ENCODE data around the gene MTAP.

The MTAP gene

DNA sequence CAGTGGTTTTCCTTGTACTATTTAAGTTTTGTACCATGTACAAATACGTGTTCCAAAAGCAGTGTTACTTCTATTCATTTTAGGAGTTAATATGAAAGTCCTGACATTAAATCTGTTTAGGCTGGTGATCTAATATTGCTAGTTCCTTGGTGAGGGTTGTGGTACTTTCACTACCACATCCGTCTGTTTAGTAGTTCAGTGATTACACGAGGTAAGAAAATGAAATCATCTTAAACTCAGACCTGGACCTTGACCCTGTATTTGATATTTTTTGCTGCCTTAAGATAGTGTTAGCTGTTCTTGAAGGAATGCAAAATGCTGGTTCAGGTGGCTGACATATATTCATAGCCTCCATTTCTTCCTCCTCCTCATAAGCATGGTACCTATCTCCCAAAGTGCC is 50.3 kb downstream of the MTAP start:
- no peak for DNase-seq (ENCODE audit: low read depth)

DNA sequence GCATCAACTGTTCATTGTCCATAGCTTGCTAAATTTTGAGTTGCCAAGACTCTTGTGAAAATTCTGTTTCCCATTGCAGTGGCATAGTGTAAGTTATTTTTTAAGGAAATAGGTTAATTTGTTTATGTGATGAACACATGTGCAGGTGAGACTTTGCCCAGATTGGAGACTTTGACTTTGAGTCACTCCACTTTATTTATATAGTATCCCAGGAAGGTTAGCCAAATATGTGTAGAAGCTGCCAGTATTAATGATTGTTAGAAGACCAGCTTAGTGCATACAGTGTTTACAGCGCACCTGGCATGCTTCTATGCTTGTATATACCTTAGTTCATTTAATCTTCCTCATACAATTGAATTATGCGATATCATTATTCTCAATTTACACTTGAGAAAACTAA is 51.0 kb downstream of the MTAP start:
- DNase-seq (ENCODE audit: low read depth) = no peak

DNA sequence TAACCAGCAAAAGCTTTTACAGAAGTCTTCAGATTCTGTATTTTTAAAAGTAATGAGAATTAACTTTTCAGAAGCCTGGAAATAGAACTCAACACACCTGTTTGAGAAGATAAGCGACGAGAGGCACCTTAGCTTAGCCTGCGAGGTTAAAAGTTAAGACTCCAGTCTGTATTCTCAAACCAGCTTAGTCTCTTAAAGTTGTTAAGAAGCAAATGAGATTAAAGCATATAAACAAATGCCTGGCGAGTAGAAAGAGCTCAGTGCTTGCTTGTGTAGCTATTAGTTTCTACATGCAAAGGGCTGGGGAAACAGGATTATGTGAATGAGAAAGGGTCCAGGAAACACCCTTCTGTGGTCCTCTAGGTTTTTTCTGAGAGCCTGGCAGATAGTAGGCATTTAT is 51.7 kb downstream of the MTAP start:
- no peak for DNase-seq (ENCODE audit: low read depth)

DNA sequence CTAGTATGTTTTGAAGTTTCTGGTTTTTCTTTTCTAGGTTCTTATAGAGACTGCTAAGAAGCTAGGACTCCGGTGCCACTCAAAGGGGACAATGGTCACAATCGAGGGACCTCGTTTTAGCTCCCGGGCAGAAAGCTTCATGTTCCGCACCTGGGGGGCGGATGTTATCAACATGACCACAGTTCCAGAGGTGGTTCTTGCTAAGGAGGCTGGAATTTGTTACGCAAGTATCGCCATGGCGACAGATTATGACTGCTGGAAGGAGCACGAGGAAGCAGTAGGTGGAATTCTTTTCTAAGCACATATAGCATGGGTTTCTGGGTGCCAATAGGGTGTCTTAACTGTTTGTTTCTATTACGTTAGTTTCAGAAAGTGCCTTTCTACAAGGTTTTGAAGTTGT is 52.2 kb downstream of the MTAP start:
- no peak for DNase-seq (ENCODE audit: low read depth)

DNA sequence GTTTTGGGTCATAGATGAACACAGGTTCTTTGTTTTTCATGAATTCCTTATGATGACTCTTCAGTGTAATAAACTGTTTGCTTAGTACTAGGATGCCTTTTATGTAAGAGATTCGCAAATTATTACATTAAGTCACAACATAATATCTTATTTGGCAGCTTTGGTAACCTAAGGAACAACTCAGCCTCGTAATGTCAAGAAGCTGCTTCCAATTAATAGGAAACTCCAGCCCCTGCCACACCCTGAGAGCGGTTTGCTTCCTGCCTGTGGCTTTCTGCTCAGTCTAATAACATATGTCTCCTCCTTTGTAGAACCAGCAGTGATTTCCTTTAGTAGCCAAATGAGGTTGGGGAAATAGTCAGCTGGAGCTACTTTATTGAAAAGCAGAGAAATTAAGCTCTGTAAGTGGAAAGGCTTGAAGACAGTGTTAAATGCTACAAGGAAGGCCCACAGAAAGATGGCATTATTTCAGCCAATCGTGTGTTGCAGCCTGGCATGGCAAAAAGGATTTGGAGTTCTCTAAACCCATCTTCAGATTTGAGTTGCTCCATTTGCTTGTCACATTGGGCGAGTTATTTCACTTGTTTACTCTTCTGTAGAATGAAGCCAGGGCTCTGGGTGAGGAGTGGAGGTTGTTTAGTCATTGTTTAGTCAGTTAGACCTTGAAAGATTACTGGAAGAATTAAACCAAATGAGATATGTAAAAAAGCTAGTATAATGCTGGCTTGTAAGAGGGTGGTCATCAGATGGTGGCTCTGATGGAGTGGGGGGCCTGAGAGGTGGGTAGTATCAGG is 54.1 kb downstream of the MTAP start:
- no peak for DNase-seq (ENCODE audit: low read depth)

DNA sequence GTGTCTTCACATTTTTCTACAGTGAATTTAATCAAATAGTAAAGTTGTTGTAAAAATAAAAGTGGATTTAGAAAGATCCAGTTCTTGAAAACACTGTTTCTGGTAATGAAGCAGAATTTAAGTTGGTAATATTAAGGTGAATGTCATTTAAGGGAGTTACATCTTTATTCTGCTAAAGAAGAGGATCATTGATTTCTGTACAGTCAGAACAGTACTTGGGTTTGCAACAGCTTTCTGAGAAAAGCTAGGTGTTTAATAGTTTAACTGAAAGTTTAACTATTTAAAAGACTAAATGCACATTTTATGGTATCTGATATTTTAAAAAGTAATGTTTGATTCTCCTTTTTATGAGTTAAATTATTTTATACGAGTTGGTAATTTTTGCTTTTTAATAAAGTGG is 60.4 kb downstream of the MTAP start:
- DNase-seq (ENCODE audit: low read depth) = no peak

DNA sequence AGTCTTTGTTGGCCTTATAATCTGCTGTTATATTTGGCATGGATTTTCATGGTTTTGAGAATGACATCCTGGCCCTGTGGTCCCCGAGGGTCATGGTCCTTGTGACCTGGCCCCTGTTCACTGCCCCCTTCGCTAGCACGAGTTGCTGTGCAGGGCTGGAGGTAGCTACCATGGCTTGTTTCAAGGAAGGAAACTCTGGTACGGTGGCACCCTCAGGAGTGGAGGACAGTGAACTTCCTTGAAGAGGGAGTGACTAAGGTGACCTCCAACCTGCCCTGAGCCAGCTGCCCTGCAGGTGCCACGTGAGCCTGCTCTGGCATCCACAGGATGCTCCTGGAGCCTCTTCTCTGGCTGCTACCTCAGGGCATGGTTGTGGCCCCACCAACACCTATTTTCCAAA is 62.1 kb downstream of the MTAP start:
- DNase-seq (ENCODE audit: low read depth) = no peak

DNA sequence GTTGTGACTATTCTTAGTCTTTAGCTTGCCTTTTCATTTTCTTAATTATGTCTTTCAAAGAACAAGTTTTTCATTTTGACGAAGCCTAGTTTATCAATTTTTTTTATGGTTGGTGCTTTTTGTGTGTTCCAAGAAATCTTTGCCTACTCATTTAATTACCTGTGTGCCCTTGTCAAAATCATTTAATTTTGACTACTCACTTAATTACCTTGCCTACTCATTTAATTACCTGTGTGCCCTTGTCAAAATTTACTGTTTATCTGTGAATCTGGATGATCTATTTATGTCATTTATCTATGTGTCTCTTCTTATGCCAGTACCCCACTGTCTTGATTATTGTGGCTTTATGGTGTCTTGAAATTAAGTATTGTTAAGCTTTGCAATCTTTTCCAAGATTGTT is 63.9 kb downstream of the MTAP start:
- no peak for DNase-seq (ENCODE audit: low read depth)

DNA sequence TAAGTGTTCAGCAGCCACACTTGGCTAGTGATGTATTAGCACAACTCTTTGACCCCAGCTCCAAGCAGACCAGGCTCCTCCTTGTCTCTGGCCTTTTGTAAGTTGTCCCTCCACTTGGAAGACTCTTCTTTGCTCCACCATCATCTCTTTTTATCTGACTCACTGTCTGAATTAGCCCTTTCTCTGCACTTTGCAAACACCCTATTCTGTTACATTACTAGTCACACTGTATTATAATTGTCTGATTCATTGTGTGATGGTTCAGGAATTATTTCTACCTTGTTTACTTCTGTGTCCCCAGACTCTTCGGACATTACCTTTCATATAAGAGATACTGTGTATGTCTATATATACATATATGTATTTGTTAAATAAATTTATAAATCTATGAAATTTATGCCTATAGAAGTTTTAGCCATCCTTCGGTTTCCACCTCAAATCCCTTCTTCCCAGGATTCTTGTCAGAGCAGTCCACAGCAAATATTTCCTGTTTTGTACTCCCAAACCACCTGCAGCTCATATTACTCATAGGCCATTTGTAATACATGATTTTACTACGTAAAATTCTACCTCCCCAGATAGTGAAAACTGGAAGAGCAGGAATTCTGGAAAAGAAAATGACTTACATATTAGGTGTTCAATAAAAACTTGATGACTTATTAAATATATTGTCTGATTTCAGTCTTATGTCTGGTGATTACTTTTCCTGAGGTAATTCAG is 69.0 kb downstream of the MTAP start:
- DNase-seq (ENCODE audit: low read depth) = no peak

DNA sequence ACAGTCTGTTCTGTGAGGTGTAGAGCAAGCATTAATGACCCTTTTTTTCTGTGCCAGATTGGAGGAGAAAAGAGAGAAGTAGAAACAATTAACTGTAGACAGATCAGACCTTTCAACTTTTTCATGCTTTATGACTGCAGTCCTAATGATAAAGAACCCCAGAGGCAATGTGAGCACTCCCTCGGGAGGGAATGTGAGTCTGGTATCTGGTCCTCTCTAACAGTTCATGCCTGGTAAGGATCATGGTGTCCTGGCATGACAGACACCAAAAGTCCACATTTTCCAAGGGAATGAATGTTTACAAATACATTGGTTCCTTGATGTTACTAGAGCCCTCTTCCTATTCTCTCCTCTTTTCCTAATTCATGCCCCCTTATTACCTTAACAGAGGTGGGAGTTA is 70.3 kb downstream of the MTAP start:
- DNase-seq (ENCODE audit: low read depth) = no peak

DNA sequence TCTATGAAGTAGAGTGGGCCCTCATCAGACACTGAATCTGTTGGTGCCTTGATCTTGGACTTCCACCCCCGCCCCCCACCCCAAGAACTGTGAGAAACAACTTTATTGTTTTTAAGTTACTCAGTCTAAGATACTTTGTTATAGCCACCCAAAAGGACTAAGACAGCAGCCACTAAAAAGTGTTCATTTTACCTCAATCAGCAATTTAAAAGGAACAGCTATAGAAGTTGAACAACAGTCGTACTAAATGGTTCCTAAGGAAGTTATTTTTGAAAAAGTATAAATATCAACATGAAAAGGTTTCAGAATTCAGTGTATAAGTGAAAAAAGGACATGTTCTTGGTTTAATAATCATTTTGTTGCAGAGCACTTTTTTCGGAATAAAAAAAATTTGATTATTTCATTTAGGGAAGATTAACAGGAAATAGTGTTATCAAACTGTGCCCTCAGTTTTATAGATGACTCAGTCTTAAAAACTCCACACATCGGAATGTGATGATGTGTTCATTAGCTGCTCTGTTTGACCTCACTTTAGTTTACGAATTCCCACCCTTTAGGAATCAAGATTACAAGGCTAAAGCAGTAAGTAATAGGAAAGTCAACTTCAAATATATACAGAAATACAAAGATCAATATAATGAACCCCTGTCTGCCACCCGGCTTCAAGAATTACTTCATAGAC is 71.2 kb downstream of the MTAP start:
- DNase-seq (ENCODE audit: low read depth) = no peak

DNA sequence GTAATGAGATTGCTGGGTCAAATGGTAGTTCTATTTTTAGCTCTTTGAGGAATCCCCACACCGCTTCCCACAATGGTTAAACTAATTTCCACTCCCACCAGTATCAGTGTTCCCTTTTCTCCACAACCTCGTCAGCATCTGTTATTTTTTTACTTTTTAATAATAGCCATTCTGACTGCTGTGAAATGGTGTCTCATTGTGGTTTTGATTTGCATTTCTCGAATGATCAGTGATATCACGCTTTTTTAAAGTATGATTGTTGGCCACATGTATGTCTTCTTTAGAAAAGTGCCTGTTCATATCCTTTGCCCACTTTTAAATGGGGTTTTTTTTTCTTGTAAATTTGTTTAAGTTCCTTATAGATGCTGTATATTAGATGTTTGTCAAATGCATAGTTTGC is 73.5 kb downstream of the MTAP start:
- DNase-seq (ENCODE audit: low read depth) = no peak

DNA sequence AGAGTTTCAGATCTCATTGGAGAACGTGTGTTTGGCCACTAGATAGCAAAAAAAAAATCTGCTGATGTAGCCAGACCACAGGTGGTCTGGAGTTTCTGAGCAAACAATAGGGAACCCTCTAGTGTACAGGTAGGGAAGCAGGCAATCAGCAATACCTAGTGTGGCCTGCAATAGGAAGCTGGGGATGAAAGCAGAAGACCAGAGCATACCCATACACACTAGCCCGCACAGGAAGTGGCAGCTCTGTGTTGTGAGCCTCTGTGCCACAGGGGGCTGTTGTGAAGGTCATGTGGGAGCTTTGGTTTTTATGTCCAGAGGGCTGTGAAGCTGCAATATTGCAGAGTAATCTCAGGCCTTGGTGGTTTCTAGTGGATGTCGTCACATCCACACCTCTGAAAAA is 81.2 kb downstream of the MTAP start:
- DNase-seq (ENCODE audit: low read depth) = no peak

DNA sequence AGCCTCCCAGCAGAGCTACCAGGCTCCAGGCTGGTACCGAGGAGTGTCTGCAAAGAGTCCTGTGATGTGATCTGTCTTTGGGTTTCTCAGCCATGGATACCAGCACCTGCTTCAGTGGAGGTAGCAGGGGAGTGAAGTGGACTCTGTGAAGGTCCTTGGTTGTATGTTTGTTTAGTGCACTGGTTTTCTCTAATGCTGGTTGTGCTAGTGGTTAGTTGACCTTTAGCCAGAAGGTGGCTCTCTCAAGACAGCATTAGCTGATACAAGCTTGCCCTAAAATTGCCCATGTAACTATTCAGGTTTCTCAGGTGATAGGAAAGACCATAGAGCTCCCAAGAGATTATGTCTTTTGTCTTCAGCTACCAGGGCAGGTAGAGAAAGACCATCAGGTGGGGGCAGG is 87.2 kb downstream of the MTAP start:
- no peak for DNase-seq (ENCODE audit: low read depth)

DNA sequence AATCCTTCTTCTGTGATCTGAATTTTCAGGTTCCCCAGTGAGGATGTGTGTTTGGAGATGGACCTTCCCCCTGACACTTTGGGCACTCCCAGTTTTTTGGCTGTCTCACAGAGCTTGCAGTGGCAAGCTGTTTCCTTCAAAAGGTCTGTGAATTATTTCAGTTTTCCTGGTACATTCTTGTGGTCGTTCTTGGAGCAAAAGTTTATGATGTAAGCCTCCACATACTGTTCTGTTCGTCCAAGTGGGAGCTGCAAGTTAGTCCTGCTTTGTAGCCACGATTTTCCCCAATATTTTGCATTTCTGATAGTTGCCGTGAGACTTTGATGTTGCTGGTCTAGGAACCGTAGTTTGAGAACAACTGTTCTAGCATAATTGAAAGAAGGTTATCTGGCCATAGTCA is 88.3 kb downstream of the MTAP start:
- no peak for DNase-seq (ENCODE audit: low read depth)

DNA sequence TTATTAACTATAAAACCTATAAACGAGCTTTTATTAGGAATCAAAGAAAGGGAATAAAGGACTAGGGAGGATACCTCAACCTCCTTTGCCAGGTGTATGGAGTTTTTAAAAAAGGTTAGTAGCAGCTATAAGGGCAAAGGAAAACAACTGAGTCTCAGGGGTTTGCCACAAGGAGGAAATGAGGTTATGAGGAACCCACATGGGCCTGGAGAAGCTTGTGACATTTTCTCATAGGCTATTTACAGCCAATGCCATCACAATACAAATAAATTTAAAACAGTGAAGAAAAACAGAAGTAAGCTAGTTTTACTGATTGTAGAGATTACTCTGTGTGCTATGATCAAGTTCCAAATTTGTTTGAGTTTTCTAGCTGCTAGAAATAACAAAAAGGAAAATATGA is 99.1 kb downstream of the MTAP start:
- DNase-seq (ENCODE audit: low read depth) = no peak

DNA sequence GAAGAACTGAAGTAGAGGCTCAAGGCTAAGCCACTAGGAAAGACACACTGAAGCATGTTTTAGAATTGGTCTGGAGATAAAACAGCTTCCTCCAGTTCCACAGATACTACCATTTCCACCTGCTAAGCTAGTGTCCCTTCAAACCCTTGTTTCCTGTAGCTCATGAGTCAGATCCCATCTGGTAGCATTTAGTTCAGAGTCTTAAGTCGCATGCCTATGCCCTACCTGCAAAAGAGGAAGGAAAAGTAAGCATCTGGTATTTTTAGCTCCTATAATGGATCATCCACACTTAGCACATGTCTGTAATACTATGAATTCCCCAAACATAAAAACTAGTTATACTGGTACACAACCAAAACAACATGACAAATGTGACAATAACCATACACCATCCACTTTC is 99.7 kb downstream of the MTAP start:
- DNase-seq (ENCODE audit: low read depth) = no peak

DNA sequence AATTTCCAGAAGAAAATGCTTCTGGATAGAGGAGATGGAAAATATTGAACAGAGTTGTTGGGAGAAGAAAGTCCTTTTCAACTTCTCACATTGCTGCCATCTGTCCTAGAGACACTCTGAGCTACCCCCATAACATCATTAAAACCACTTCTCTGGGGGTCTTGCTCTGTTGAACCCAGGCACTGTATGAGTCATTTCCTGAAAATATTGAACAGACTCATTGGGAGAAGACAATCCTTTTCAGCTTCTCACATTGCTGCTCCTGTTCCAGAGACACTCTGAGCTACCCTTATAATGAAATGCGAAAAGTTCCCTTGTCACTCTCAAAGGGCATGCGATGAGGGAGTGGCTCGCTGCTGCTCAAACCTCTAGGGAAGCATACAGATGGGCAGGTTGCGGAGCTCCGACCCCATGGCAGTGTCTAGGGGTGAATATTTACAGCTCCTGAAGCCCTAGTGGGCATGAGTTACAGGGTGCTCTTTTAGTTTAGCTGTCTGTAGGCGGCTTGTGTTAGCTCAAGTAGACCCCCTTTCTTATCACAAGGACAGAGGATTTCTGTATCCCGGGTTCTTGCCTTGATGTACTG is 101.0 kb downstream of the MTAP start:
- DNase-seq (ENCODE audit: low read depth) = no peak

DNA sequence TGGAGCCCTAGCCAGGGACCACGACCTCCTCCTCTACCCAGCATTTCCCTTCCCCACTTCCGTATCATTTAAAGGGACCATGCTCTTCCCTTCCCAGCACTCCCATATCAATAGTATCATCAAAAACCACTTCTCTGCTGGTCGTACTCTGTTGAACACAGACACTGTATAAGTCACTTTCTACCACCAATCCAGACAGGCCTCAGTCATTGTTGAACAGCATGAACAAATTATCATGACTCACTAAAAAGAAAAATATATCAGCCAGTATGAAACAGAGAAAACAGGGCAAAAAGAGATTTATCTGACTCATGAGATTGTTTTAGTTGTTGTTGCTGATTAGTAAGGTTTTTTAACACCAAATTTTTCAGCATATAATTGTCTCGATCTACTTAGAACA is 101.9 kb downstream of the MTAP start:
- peak; percentile 69 for DNase-seq (ENCODE audit: low read depth)

DNA sequence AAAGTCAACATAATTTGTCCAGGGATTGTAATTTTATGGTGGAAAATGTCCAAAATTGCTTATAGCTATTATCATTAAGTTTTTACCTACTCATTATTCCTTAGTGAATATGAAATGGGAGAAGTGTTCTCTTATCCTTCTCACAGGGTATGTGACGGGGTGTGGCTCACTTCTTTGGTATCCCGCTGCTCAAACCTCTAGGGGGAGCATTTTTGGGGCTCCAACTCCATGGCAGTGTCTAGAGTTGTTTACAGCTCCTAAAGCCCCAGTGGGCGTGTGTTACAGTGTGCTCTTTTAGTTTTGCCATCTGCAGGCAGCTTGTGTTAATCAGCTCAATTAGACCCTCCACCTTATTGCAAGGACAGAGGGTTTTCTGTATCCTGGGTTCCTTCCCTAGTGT is 102.3 kb downstream of the MTAP start:
- DNase-seq (ENCODE audit: low read depth) = no peak

DNA sequence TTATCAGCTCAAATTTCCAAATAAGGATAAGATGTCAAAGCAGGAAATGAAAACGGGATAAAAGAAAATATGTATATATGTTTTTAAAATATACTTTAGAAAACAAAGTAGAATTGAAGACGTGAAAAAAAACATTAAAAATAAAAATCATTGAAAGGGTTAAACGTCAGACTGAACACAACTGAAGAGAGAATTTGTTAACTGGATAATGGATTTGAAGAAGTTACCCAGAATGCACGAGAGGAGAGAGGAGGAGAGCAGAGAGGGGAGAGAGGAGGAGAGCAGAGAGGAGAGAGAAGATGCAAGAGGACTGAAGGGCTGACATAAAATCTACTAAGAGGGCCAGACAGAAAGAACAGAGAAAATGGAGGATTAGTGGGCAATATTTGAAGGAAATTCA is 103.8 kb downstream of the MTAP start:
- DNase-seq (ENCODE audit: low read depth) = no peak

DNA sequence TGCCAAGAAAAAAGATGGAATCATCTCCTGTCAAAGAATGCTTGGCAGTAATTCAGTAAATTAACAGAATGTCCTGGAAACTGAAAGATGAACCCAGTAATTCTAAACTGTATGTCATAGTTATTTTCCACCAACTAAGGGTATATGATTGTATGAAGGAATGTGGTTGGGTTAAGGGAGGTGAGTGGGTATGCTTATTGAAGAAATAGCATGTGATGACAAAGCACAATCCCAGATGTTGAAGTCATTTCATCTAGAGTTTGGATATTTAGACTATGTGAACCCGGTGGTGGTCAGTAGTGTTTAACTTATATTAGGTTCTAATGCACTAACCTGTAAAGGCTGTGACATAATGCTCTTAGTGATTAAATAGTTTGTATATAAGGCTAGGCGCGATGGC is 104.4 kb downstream of the MTAP start:
- DNase-seq (ENCODE audit: low read depth) = no peak

Data from stromal cell of bone marrow (primary cell).